DMS53 (cell line): ENCODE measurements around the gene PTPRM.

Experiments
- DNase-seq: peaks from one replicate; lab custom pipeline; 2025; lab: John Stamatoyannopoulos, UW

The PTPRM gene

DNA sequence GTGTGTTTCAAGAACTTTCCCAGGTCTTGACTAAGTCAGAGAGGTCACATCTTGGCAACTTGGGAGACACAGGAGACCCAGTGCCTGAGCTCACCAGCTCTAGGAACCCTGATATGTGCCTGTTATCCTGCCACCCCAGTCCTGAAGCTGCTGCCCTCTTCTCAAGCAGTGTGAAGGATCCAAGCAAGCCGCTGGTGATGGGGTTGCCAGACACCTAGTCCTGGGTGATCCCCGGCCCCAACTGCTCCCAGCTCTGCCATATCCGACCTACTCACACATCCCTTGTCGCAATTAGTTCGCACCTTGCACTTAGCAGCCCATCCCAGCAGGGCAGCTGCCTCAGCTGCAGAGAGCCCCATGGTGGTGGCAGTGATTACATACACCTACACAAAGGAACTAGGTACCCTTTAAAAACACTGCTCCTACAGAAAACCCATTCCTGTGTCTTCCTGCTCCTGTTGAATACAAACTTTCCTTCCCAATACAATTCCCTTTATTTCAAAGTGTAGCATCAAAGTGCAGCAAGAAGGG lies 794.9 kb downstream of the PTPRM start:
- DNase-seq, result no peak

- no peak for DNase-seq
These were observed 795.7 kb downstream of the PTPRM start for GRCh38 chr18:8362863-8363262.

DNA sequence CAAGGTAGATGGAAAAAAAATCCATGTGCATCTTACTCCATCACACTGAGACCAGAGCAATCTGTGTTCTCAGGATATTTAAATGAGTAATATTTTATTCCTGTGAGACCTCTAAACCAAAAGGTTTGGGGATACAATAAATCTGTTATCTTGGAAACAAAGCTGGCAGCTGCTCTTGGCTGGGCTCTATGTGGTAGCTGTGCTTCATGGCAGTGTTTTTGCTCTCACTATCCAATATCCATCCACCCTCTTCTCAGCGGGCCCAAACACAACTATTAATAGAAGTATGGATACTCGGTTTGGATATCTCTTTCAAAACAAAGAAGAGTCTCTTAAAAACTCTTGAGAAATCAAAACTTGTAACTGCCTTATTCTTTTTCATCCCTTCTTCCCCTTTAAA lies 797.3 kb downstream of the PTPRM start:
- no peak for DNase-seq

GRCh38 chr18:8365006-8365405 lies 797.9 kb downstream of the PTPRM start:
- DNase-seq, result no peak

GRCh38 chr18:8365528-8365927 lies 798.4 kb downstream of the PTPRM start:
- no peak for DNase-seq

- DNase-seq, result no peak
These were observed 799.0 kb downstream of the PTPRM start for GRCh38 chr18:8366070-8366469.

DNA sequence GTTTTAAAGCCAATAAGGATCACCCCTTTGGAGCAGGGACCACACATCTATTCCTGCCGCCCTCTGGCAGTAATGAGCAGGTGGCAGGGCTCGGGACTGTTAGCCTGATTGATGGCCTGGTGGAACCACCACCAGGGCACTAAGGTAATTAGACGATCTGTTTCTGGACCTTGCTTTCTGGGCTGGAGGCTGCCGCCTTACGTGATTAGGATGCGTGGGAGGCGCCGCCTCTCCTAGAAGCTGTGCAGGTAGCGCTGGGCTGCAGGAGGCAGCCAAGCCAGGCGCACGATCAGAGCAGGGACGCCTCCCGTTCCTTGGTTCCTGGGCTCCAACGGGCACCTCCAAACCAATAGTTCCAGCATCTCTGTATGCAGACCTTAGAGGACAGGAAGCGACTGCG lies 799.5 kb downstream of the PTPRM start:
- peak; percentile 63 for DNase-seq

DNA sequence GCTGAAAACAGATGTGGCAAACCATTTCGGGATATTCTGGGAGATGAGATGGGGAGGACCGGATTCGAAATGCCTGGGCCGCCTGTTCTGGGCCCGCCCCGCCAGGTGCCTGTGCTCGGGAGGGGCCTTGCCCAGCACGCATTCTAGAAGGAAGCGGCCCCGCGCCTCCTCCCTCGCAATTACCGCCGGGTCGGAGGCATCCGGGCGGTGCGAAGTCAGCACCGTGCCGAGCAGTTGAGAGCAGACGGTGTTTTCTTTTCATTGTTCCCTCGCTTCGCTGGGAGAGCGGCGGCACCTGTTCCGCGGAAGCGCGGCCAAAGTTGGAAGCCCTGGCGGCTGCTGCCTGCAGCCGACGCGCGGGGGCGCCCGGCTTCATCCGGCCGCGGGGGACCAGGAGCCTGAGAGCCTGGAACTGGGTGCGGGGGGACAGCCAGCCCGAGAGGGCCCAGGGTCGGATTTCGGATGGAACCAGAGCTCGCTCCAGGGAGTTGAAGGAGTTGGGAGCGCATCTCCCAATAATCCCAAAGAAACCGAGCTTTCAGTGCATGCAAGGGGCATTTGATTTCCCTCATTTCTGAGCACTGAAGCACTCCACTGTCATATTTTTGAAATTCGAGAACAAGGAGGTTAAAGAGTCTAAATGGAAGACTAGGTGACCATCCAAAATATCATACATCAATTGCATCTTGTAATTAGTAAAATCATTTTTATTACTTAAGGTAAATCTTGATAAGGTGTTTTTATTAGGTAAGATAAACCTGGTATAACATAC lies 800.3 kb downstream of the PTPRM start:
- DNase-seq, result peak; percentile 97

DNA sequence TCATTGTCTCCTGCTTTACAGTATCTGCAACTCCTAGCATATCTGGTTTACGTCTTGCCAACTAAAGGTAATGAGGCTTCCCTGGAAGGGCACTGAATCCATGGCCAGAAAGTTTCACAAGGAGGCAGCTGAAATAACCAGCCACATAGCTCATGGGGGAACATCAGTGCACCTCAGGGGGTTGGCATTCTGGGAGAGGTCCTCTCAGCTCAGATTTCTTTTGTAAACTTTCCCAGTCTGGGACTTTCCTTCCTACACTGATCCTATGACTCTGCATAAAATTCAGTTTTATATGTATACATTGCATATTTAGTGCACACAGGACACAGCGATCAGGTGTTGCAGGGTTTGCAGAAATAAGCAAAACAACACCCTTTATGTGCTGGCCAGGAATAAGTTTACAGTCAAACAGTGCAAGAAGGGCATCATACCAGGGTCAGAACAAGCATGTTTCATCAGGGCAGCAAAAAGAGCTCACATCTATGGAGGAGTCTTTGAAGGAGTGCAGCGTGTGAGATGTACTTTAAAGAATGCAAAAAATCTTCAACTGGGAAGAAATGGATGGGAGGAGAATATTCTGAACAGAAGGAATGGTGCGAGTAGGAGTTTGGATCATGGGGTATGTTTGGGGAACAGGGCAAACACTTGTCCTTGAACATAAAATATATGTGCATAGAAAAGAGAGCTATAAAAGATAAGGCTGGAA lies 801.5 kb downstream of the PTPRM start:
- DNase-seq, result no peak

DNA sequence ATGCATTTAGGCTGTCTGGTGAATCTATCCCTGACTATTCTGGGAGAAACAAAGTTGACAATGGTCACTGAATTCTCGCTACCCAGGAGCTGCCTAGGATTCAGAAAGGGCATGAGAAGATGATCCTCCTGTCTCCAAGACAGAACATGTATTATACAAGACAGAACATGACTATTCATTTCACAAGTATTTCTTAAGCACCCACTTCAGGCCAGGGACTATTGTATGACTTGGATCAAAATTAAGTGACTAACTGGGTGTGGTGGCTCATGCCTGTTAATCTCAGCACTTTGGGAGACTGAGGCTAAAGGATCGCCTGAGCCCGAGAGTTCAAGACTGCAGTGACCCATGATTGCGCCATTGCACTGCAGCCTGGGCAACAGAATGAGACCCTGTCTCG lies 806.4 kb downstream of the PTPRM start:
- no peak for DNase-seq

- DNase-seq, result no peak
These were observed 807.6 kb downstream of the PTPRM start for GRCh38 chr18:8374676-8375075.

- DNase-seq, result no peak
These were observed 808.1 kb downstream of the PTPRM start for GRCh38 chr18:8375249-8375648.

DNA sequence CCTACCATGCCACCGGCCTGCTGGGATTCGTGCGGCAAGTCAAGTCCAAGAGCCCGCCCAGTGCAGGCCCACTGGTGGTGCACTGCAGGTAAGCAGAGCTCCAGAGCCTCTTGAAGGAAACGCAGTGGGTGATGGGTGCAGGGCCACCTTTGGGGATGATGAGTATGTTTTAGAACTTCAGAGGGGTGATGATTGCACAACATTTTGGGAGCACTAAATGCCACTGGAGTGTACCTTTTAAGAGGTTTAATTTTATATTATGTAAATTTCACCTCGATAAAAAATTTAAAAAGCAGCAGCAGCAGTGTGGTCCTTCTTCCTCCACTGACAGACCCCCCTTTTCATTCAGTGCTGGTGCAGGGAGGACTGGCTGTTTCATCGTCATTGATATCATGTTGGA lies 809.0 kb downstream of the PTPRM start:
- DNase-seq, result no peak

DNA sequence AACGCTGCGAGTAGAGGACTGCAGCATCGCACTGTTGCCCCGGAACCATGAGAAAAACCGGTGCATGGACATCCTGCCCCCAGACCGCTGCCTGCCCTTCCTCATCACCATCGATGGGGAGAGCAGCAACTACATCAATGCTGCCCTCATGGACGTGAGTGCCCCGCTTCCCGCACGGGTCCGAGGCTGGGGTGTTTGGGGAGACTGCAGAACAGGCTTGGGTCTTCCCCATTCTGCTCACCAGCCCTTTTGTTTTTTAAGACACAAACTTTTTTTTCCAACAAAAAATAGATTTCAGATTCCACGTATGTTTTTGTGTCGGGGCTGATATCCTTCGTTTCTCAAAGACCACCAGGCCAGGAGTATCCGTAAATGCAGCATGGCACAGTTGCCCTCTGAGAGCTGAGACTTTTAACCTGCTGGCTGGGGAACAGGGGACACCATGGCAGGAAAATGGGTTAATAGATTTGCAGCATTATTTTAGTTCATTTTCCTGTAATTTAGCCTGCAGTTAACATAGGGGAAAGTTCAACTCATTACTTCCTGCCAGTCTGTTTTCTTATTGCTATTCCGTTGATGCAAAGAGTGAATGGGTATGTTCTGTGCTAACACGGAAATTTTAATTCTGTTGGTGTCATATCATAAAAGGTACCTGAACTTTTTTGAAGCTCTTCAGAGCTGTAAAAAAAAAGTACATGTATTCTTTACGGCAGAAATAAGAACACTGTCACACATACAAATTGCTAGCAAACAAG lies 812.2 kb downstream of the PTPRM start:
- DNase-seq, result no peak

DNA sequence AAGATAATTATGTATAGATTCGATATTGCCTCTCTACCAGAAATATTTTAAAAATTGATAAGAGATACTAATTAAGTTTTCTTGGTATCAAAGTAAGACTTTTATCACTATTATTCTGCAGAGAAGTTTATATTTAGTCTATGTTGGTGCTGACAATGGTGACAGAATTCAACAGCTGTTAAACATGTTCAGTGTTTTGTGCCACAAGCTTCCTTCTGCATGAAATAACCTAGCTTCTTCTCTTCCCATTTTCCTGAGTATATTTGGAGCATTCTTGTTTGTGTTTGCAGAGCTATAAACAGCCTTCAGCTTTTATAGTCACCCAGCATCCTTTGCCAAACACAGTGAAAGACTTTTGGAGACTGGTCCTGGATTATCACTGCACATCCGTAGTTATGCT lies 812.9 kb downstream of the PTPRM start:
- no peak for DNase-seq

DNA sequence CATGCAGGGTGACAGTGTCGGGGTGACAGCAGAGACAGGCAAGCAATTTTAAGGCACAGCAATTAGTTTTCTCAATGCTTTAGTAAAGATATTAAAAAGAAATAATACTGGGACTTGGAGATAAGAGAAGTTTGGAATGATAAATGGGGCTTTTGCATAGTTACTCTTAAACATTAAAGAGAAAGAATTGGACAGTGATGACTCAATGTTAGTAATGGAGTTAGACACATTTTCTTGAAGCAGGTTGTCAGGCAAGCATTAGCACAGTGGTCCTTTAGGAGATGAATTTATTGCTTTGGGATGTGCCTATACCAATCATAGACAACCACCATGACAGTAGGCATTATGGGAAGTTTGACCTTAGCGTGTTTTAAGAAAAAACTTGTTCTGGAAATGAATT lies 813.8 kb downstream of the PTPRM start:
- DNase-seq, result no peak

GRCh38 chr18:8381821-8382459 lies 814.8 kb downstream of the PTPRM start:
- no peak for DNase-seq

DNA sequence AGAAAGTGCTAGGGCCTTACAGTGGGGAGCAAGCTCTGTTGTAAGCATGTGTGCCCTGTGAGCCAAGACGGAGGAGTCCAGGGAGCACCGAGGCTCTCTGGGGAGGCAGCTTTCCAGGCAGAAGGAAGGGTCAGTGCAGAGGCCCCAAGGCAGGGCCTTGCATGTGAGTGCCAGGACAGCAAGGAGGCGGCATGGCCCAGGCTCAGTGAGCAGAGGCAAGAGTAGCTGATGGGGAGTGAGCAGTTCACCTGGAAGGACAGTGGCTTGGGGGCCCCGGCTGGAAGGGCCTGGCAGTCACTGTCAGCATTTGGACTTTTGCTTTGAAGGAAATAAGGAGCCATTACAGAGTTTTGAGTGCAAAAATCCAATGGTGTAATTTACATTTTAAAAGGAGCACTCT lies 818.3 kb downstream of the PTPRM start:
- DNase-seq, result no peak

- no peak for DNase-seq
These were observed 819.7 kb downstream of the PTPRM start for GRCh38 chr18:8386669-8387380.

- DNase-seq, result peak; percentile 92
These were observed 822.5 kb downstream of the PTPRM start for GRCh38 chr18:8389391-8390340.
